ENCODE results near the gene MXRA7.
"Not testable (repeated sequence)": the region's sequence is repeated elsewhere in the genome, so short reads cannot be mapped to it uniquely, and the experiment has no call there.

The MXRA7 gene

DNA sequence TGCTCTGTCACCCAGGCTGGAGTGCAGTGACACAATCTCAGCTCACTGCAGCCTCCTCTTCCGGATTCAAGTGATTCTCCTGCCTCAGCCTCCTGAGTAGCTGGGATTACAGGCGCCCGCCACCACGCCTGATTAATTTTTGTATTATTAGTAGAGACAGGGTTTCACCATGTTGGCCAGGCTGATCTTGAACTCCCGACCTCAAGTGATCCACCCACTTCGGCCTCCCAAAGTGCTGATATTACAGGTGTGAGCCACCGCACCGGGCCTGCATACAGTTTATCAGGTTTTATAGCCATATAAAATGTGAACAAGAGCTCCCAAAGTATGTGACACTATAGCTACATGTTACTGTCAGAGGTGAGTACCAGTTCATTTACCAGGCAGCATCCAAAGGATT lies 12.2 kb upstream of the MXRA7 start:
- H3K27me3 ChIP-seq (ENCODE audit: insufficient read depth, low read length); H3K9me3 ChIP-seq (ENCODE audit: insufficient read depth, low read depth, low read length); H3K27ac ChIP-seq (ENCODE audit: low read depth, low read length); H3K4me3 ChIP-seq (ENCODE audit: low read length); H3K9ac ChIP-seq (ENCODE audit: low read depth, low read length): not testable (repeated sequence)
- 95% methylated on average over 8 of the region's 8 CpGs for WGBS
- Histone ChIP-seq H3K4me1 (ENCODE audit: insufficient read depth, low read length) (peaks cover 11% of the 10 kb centered on the region), H3K36me3 (ENCODE audit: insufficient read depth, low read length) (peaks cover 63% of the 10 kb centered on the region)

DNA sequence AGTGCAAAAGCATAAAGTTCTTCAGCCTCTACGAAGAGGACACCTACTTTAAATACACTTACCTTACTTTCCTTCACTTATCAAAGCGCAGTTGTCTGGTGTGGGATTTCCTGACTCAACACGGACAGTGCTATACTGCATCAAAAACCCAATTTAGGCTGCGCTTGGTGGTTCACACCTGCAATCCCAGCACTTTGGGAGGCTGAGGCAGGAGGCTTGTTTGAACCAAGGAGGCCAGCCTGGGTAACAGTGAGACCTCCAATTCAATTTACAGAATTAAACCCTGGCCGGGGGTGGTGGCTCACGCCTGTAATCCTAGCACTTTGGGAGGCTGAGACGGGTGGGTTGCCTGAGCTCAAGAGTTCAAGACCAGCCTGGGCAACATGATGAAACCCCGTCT lies 11.5 kb upstream of the MXRA7 start:
- Histone ChIP-seq H3K4me1 (ENCODE audit: insufficient read depth, low read length) (peaks cover 4% of the 10 kb centered on the region; the same call in 1 of the 2 replicates), H3K4me3 (ENCODE audit: low read length) (no peak overlapping the region), H3K9me3 (ENCODE audit: insufficient read depth, low read depth, low read length) (no peaks in the 10 kb centered on the region), H3K27me3 (ENCODE audit: insufficient read depth, low read length) (no peaks in the 10 kb centered on the region), H3K27ac (ENCODE audit: low read depth, low read length) (no peak overlapping the region), H3K9ac (ENCODE audit: low read depth, low read length) (no peak overlapping the region), H3K36me3 (ENCODE audit: insufficient read depth, low read length) (peaks cover 67% of the 10 kb centered on the region)
- 96% methylated on average over 8 of the region's 8 CpGs for WGBS

DNA sequence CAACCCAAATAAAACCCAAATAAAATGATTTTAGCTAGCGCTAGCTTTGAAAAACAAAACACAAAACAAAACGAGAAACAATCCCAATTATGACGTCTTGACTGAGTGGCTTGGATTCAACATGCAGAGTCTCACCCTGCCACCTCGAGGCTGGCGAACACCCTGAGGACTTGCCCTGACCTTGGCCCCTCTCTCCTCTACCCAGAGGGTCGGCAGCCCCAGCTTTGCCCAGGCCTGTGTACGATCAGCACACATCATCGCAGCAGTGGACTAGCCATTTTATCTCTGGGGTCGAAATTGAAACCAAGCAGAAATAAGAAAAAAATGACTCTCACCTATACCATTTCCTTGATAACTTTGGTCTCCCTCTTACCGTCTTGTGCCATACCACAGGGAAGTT lies 10.7 kb upstream of the MXRA7 start:
- Histone ChIP-seq H3K4me1 (ENCODE audit: insufficient read depth, low read length) (peaks cover 4% of the 10 kb centered on the region; the same call in 1 of the 2 replicates), H3K4me3 (ENCODE audit: low read length) (no peak overlapping the region), H3K36me3 (ENCODE audit: insufficient read depth, low read length) (peaks cover 75% of the 10 kb centered on the region), H3K9me3 (ENCODE audit: insufficient read depth, low read depth, low read length) (no peaks in the 10 kb centered on the region), H3K9ac (ENCODE audit: low read depth, low read length) (no peak overlapping the region), H3K27me3 (ENCODE audit: insufficient read depth, low read length) (no peaks in the 10 kb centered on the region), H3K27ac (ENCODE audit: low read depth, low read length) (no peak overlapping the region)
- 94% methylated on average over 10 of the region's 10 CpGs for whole genome bisulfite sequencing

DNA sequence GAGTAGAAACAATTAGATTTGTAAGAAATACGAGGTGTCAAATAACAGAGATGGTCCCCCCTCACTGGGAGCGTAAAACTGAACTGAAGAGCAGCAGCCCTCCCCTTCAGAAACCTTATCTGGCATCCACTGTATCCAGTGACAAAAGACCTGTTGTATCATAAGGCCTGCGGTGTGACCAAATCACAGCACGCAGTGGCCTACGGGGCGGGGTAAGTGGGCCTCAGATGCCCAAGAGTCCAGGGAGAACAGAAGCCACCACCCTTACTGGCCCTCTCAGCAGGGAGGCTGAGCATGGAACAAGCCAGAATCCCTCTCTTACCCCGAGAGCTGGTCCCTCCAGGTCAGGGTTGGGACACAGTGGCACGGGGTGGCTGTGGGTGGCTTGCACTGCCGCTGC lies 10.2 kb upstream of the MXRA7 start:
- Histone ChIP-seq H3K27ac (ENCODE audit: low read depth, low read length) (no peak overlapping the region), H3K36me3 (ENCODE audit: insufficient read depth, low read length) (peaks cover 80% of the 10 kb centered on the region), H3K9ac (ENCODE audit: low read depth, low read length) (no peak overlapping the region), H3K4me1 (ENCODE audit: insufficient read depth, low read length) (peaks cover 4% of the 10 kb centered on the region; the same call in 1 of the 2 replicates), H3K9me3 (ENCODE audit: insufficient read depth, low read depth, low read length) (no peaks in the 10 kb centered on the region), H3K4me3 (ENCODE audit: low read length) (no peak overlapping the region), H3K27me3 (ENCODE audit: insufficient read depth, low read length) (no peaks in the 10 kb centered on the region)
- 95% methylated on average over 9 of the region's 9 CpGs for WGBS

DNA sequence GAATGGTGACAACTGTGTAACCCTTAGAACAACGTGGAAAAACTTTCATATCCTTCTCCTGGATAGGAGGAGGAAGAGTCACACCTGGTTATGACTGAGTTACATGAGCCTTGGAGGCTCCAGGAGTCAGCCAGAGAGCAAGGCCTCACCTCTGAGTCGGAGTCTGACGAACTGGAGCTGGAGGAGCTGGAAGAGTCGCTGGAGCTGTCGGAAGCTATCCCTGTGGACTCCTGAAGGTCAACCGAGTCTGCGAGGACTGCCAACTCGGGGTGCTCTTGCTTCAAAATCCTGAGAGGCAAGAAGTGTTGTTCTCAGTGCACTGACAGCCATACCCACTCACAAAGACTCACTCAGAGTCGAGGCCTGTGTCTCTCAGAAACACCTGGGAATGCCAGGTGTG lies 9.4 kb upstream of the MXRA7 start:
- H3K27me3 ChIP-seq (ENCODE audit: insufficient read depth, low read length): no peaks in the 10 kb centered on the region
- H3K4me1 ChIP-seq (ENCODE audit: insufficient read depth, low read length): no peaks in the 10 kb centered on the region
- no peaks in the 10 kb centered on the region for H3K9me3 ChIP-seq (ENCODE audit: insufficient read depth, low read depth, low read length)
- no peak overlapping the region for H3K27ac ChIP-seq (ENCODE audit: low read depth, low read length)
- H3K36me3 ChIP-seq (ENCODE audit: insufficient read depth, low read length): peaks cover 84% of the 10 kb centered on the region
- no peak overlapping the region for H3K4me3 ChIP-seq (ENCODE audit: low read length)
- 92% methylated on average over 9 of the region's 9 CpGs for WGBS
- no peak overlapping the region for H3K9ac ChIP-seq (ENCODE audit: low read depth, low read length)

DNA sequence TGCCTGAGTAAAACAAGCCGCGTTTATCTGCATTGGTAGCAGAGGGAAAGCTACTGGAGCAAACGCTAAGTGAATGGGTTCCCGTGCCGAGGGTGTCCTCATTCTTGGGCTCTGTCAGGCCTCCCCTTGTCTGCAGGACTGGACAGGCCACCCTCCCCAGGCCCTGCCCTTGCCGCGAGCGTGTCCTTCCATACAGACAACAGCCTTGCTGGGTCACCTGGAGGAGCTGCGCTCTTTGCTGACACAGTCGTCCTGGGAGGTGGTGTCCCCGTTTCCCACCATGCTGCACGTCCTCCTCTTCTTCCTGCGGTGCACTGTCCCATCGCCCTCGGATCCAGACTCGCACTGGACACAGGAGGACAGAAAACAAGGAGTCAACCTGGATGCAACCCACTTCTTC lies 7.8 kb upstream of the MXRA7 start:
- no peak overlapping the region for H3K9ac ChIP-seq (ENCODE audit: low read depth, low read length)
- no peaks in the 10 kb centered on the region for H3K9me3 ChIP-seq (ENCODE audit: insufficient read depth, low read depth, low read length)
- peaks cover 78% of the 10 kb centered on the region for H3K36me3 ChIP-seq (ENCODE audit: insufficient read depth, low read length)
- H3K4me1 ChIP-seq (ENCODE audit: insufficient read depth, low read length): no peaks in the 10 kb centered on the region
- H3K27ac ChIP-seq (ENCODE audit: low read depth, low read length): no peak overlapping the region
- H3K4me3 ChIP-seq (ENCODE audit: low read length): no peak overlapping the region
- WGBS: 96% methylated on average over 16 of the region's 16 CpGs
- no peaks in the 10 kb centered on the region for H3K27me3 ChIP-seq (ENCODE audit: insufficient read depth, low read length)

DNA sequence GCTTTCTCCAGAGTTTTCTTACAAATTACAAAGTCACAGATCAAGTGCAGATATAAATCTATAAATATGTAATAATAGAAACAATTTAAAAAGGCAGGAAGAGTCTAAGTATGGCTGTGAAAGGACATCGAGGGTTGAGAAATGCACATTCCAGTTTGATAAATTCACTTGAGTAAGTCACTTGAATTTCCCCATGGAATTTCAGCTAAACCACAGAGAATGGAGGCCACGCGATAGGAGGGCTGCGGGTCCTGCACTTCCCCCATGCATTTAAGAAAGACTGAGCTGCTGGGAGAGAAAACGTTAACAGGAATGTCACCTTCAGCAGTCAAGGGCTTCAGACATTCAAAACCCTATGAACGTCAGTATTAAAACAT lies 6.1 kb upstream of the MXRA7 start:
- H3K27ac ChIP-seq (ENCODE audit: low read depth, low read length): no peak overlapping the region
- no peaks in the 10 kb centered on the region for H3K4me1 ChIP-seq (ENCODE audit: insufficient read depth, low read length)
- no peaks in the 10 kb centered on the region for H3K9me3 ChIP-seq (ENCODE audit: insufficient read depth, low read depth, low read length)
- WGBS: 88% methylated on average over 5 of the region's 6 CpGs
- no peak overlapping the region for H3K4me3 ChIP-seq (ENCODE audit: low read length)
- peaks cover 66% of the 10 kb centered on the region for H3K36me3 ChIP-seq (ENCODE audit: insufficient read depth, low read length)
- no peaks in the 10 kb centered on the region; the same call in 1 of the 2 replicates for H3K27me3 ChIP-seq (ENCODE audit: insufficient read depth, low read length)
- H3K9ac ChIP-seq (ENCODE audit: low read depth, low read length): no peak overlapping the region

DNA sequence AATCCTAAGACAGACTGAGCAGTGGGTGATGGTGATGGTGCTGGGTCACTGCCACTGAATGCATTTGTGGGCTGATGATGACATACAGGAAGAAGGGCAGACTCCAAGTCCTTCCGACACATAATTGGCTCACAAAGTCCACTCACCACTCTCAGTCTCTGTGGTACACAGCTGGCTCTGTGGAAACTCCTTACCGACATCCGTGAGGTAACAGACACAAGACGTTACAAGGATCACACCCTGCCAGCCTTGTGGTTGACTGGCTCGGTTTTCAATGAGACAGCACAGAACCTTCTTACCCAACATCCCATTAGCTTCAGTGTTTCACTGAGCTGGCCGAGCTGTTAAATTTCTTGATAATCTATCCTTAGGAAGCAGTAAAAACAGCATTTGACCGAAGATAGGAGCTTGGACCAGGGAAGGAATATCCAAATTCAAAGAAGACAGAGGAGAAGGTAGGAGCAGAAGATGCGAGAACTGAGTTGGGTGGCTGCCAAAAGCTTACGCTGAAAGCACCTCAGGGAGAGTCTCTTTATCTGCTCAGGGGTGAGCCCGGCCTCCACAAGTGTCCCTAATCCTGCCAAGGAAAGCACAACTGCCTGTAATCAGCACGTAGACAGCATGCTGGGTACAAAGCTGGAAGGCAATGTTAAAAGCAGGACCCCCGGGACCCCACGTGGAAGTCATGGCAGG lies 5.5 kb upstream of the MXRA7 start:
- Histone ChIP-seq H3K36me3 (ENCODE audit: insufficient read depth, low read length) (peaks cover 61% of the 10 kb centered on the region), H3K9ac (ENCODE audit: low read depth, low read length) (no peak overlapping the region), H3K27ac (ENCODE audit: low read depth, low read length) (no peak overlapping the region), H3K4me1 (ENCODE audit: insufficient read depth, low read length) (peaks cover 4% of the 10 kb centered on the region; the same call in 1 of the 2 replicates), H3K27me3 (ENCODE audit: insufficient read depth, low read length) (no peaks in the 10 kb centered on the region; the same call in 1 of the 2 replicates), H3K9me3 (ENCODE audit: insufficient read depth, low read depth, low read length) (no peaks in the 10 kb centered on the region), H3K4me3 (ENCODE audit: low read length) (no peak overlapping the region)
- WGBS: 94% methylated on average over 13 of the region's 13 CpGs

DNA sequence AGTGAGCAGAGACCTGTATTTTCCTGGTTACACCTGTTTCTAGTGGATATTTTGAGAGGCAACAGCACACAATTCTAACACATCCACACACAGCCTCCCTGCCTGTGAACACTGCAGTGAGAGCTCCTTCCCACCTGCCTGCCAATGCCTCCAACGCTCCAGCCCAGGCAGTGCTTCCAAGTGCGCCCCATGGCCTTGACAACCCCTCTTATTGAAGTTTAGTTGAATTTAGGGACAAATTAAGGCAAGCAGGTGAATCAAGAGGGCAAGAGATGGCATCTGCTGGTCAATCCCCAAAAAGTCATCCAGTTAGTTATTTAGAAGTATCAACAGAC lies 4.7 kb upstream of the MXRA7 start:
- H3K36me3 ChIP-seq (ENCODE audit: insufficient read depth, low read length): peaks cover 52% of the 10 kb centered on the region
- no peak overlapping the region for H3K27ac ChIP-seq (ENCODE audit: low read depth, low read length)
- H3K27me3 ChIP-seq (ENCODE audit: insufficient read depth, low read length): no peaks in the 10 kb centered on the region; the same call in 1 of the 2 replicates
- H3K4me3 ChIP-seq (ENCODE audit: low read length): no peak overlapping the region
- no peak overlapping the region for H3K9ac ChIP-seq (ENCODE audit: low read depth, low read length)
- no peaks in the 10 kb centered on the region for H3K9me3 ChIP-seq (ENCODE audit: insufficient read depth, low read depth, low read length)
- H3K4me1 ChIP-seq (ENCODE audit: insufficient read depth, low read length): peaks cover 8% of the 10 kb centered on the region; the same call in 1 of the 2 replicates
- 93% methylated on average over 2 of the region's 2 CpGs for WGBS

DNA sequence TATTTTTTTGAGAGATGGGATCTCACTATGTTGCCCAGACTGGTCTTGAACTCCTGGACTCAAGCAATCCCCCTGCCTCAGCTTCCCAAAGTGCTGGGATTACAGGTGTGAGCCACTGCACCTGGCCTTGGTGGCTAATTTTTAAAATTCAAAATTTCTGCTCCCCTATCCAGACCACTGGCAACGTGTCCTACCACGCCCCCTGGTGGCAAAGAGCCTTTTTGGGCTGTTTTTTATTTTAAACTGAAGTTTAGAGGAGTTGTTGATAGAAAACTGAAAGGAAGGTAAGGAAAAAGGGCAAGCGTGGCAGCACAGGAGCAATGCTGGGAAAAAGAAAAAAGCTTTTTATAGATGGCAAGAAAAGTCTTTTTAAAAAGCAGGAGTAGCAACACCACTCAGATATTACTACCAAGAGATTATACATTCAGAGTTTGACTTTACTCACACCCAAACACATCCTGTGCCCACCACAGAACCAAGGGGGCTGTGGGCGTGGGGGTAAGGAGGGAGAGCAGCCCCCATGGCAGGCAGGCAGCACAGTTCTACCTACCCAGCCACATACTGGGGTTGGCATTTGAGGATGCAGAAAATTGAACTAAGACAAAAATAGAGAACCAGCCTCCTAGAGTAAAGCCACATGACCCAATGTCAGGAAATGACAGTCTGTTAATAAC lies 4.2 kb upstream of the MXRA7 start:
- Histone ChIP-seq H3K27me3 (ENCODE audit: insufficient read depth, low read length) (peaks cover 5% of the 10 kb centered on the region), H3K36me3 (ENCODE audit: insufficient read depth, low read length) (peaks cover 47% of the 10 kb centered on the region), H3K9ac (ENCODE audit: low read depth, low read length) (no peak overlapping the region), H3K4me1 (ENCODE audit: insufficient read depth, low read length) (peaks cover 10% of the 10 kb centered on the region; the same call in 1 of the 2 replicates), H3K9me3 (ENCODE audit: insufficient read depth, low read depth, low read length) (no peaks in the 10 kb centered on the region), H3K4me3 (ENCODE audit: low read length) (no peak overlapping the region), H3K27ac (ENCODE audit: low read depth, low read length) (no peak overlapping the region)
- 34% methylated on average over 4 of the region's 4 CpGs for whole genome bisulfite sequencing

DNA sequence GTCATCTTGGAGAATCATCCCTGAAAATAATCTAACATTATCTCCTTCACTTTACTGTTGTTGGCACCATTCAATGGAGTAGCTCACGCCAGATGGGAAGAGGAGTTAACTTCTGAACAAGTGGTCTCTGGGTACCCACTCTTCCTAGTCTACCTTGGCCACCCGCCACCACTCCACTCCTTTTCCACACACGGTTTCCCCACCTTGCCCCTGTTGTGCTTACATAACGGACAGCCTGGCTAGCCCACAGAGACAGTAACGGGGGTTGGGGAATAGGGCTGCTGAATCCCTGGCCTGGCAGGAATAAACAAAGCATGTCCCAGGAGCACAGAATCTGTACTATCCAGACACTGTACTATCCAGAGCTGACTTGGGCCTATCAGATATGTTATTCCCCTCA lies 3.6 kb upstream of the MXRA7 start:
- H3K9ac ChIP-seq (ENCODE audit: low read depth, low read length): no peak overlapping the region
- H3K27me3 ChIP-seq (ENCODE audit: insufficient read depth, low read length): peaks cover 11% of the 10 kb centered on the region
- peaks cover 42% of the 10 kb centered on the region for H3K36me3 ChIP-seq (ENCODE audit: insufficient read depth, low read length)
- peaks cover 16% of the 10 kb centered on the region for H3K4me1 ChIP-seq (ENCODE audit: insufficient read depth, low read length)
- 94% methylated on average over 5 of the region's 5 CpGs for WGBS
- H3K27ac ChIP-seq (ENCODE audit: low read depth, low read length): no peak overlapping the region
- H3K4me3 ChIP-seq (ENCODE audit: low read length): no peak overlapping the region
- no peaks in the 10 kb centered on the region for H3K9me3 ChIP-seq (ENCODE audit: insufficient read depth, low read depth, low read length)

All from HUES64 (cell line).